Measurements from ENCODE around the gene ARL3.
A peak's percentile ranks its signal among the peaks of the same experiment; 100 is the strongest.
"Not testable (repeated sequence)": the region's sequence is repeated elsewhere in the genome, so short reads cannot be mapped to it uniquely, and the experiment has no call there.

ARL3 gene, protein sequence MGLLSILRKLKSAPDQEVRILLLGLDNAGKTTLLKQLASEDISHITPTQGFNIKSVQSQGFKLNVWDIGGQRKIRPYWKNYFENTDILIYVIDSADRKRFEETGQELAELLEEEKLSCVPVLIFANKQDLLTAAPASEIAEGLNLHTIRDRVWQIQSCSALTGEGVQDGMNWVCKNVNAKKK

DNA sequence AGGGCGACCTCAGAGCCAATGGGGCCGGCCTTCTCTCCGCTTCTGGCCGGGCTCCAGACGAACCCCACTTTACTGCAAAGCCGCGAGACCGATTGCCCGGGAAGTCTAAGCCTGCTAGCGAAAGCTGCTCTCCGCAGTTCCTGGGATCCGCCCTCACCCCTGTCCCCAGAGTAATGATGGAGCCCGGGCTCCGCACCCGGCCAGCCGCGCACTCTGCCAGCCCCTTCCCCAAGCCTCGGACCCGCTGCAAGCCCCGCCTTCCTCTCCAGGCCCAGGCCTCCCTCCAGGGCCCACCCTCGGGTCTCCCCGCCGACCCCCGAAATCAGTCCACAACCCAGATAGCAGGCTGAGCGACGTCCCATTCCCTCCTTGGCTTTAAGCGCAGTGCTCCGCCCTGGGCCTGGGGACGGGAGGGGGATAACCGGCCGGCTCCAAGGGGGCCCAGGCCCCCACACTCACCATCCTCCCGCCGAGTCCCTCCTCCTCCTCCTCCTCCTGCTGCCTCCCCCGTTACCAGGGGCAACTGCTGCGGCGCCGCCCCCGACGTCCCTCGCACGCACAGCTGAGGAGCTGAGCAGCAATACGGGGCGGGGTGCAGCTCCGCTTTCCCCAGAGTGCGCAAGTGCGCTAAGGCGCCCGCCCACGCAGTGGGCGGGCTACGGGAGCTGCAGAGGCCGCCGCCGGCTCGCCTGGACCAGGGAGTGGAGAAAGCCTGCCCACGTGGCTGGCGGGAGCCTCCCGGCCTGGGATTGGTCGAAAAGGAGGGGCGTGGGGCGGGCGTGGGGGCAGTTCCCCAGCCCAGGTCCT is at the start of gene ARL3:
Gene ARL3, minus strand, starts transcription at position 584 of the 807 bp plus-strand sequence. Its CDS starts 122 bp downstream, at position 462.
- DNase-seq (ENCODE audit: low spot score): peak; percentile 99

DNA sequence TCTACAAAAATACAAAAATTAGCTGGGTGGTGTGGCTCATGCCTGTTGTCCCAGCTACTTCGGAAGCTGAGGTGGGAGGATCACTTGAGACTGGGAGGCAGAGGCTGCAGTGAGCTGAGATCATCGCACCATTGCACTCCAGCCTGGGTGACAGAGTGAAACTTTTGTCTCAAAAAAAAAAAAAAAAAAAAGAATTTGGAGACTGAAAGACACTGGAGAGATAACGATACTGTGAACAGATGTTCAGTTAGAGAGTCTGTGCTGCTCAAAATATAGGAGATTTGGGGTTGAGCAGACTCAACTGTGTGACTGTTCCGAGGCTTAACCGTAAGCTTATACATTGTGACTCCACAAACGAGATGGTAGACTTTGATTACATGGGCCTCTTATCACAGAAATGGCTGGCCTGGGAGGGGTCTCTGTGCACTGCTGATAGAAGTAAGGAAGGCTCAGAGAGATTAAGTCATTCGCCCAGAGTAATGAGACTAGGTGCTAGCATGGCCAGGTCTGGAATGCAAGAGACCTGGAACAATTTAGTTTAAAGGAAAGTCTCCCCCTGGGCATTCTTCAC is 48.9 kb upstream of the ARL3 start:
- no peak for DNase-seq (ENCODE audit: low spot score)

DNA sequence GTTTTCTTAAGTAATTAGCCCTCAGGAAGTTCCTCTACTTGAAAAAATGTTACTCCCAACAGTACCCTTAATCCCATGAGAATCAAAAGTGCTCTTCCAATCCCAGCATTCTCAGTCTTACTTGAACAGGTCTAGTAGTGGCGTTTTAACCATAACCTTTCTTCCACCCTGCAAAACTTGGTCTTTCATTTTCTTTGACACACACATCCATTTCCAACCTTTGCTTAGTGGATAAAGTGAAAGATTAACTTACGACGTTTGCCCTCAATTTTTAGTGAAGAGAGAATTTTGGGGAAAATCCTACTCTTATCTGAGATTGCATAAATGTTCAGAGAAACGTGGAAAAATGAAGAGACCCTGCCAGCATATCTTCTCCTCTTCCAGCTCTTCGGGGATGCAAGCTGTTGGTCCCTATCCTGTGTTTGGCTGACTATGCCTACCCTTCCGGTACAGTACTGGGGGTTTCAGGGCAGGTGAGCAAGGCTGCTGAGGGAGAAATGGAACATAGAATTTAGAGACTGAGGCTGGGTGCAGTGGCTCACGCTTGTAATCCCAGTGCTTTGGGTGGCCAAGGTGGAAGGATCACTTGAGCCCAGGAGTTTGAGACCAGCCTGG is 48.3 kb upstream of the ARL3 start:
- no peak for DNase-seq (ENCODE audit: low spot score)

DNA sequence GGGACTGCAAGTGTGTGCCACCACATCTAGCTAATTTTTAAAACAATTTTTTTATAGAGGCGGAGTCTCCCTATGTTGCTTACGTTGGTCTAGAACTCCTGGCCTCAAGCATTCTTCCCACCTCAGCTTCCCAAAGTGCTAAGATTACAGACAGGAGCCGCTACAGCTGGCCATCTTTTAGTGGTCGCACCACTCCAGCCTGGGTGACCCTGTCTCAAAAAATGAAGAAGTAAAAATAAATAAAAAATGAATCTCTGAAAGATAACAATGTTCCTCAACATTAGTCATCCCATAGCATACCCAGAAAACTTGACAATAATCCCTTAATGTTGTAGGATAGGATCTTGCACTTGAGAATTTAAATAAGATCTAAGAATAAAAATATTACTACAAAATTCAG is 47.8 kb upstream of the ARL3 start:
- DNase-seq (ENCODE audit: low spot score): no peak

DNA sequence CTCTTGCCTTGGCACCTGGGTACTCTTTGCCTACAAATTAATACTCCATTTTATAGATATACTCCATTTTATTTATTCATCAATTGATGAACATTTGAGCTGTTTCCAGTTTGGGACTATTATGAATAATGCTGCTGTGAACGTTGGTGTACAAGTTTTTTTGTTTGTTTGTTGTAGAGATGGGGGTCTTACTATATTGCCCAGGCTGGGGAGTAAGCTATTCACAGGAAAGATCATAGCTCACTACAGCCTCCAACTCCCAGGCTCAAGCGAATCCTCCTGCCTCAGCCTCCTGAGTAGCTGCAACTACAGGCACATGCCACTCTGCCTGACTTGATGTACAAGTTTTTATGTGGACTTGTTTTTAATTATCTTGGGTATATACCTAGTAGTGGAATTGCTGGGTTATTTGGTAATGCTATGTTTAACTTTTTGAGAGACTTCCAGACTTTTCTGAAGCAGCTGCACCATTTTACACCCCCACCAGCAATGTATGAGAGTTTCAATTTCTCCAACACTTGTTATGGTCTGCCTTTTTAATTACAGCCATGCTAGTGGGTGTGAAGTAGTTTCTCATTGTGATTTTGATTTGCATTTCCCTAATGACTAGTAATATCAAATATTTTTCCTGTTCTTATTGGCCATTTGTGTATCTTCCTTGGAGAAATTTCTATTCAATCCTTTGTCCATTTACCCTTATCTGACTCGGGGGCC is 45.5 kb upstream of the ARL3 start:
- DNase-seq (ENCODE audit: low spot score): no peak

DNA sequence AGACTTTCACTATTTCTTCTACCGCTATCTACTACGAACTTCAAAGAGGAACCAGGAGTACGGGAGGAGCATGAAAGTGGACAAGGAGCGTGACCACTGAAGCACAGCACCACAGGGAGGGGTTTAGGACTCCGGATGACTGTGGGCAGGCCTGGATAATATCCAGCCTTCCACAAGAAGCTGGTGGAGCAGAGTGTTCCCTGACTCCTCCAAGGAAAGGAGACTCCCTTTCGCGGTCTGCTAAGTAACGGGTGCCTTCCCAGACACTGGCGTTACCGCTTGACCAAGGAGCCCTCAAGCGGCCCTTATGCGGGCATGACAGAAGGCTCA is 44.7 kb upstream of the ARL3 start:
- not testable (repeated sequence) for DNase-seq (ENCODE audit: low spot score)

DNA sequence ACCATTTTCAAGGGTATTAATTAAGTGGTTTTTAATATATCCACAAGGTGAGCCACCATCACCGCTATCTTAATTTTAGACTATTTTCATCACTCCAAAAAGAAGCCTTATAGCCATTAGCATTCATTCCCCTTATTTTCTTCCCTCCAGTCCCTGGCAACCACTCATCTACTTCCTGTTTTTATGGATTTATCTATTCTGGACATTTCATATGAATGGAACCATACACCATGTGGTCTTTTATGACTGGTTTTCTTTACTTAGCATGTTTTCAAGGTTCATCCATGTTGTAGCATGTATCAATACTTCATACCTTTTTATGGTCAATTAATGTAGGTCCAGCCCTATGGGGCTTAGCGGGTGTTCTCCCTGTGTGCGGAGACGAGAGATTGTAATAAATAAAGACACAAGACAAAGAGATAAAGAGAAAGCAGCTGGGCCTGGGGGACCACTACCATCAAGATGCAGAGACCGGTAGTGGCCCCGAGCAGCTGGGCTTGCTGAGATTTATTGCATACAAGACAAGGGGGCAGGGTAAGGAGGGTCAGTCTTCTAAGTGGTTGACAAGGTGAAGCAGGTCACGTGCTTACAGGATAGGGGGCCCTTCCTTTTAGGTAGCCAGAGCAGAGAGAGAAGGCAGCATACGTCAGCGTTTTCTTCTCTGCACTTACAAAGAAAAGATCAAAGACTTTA is 44.2 kb upstream of the ARL3 start:
- DNase-seq (ENCODE audit: low spot score): no peak

DNA sequence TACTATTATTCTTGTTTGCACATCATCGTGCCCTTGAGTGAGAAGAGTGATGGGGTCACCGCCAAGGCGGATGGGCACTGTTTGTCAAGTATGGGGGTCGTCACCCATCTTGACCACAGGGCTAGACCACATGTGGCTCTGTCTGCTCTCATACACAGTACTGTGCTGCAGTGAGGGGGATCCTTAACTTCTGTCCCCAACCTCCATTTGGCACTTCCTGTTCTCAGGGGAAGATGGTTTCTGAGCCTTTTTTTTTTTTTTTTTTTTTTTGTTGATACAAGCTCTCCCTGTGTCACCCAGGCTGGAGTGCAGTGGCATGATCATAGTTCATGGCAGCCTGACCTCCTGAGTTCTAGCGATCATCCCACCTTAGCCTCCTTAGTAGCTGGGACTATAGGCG is 43.1 kb upstream of the ARL3 start:
- DNase-seq (ENCODE audit: low spot score): no peak

DNA sequence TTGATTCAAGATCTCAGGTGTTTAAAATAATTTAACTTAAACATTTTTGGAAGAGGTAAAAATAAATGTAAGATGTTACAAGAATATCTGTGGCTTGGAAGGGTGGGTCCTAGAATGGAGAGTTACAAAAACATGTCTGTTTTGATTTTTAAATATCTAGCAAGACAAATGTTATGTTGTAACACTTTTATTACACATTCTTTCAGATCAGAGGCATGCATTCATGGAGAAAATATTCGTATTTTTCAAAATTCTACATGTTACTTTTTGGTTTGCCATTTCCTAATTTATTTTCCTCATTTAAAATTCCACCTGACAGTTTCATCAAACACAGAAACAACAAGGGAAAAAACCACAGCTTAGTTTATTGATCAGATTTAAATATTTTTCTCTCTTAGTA is 39.5 kb upstream of the ARL3 start:
- DNase-seq (ENCODE audit: low spot score): no peak

DNA sequence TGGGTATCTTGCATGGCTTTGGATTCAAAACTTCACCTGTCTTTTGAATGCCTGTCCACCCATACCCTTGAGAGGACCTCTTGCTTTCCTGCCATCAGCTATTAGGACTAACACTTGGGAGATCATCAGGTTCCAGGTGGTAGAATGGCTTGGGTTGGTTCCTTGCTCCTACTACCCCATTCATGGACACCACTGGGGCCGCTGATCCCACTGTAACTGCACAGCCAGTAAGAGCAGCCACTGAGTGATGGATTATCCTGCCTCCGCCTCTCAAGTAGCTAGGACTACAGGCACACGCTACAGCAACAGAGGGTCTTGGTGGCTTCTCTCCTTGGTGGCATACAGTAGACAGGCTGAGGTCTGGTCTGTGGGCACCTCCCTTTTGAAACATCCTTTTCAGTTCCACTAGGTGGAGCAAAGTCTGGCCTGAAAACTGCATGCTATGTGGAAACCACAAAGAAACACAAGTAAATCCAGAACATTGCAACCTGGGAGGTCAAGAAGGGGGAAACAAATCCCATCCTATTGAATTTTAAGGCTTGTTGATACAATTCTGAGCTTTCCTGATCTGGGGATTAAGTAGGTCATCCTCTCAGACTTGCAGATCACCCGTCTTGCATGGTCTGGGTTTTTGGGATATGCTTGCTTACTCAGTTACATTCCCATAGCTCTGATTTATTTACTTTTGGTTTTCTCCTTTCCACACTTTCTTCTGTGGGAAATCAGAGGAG is 38.9 kb upstream of the ARL3 start:
- DNase-seq (ENCODE audit: low spot score): no peak

DNA sequence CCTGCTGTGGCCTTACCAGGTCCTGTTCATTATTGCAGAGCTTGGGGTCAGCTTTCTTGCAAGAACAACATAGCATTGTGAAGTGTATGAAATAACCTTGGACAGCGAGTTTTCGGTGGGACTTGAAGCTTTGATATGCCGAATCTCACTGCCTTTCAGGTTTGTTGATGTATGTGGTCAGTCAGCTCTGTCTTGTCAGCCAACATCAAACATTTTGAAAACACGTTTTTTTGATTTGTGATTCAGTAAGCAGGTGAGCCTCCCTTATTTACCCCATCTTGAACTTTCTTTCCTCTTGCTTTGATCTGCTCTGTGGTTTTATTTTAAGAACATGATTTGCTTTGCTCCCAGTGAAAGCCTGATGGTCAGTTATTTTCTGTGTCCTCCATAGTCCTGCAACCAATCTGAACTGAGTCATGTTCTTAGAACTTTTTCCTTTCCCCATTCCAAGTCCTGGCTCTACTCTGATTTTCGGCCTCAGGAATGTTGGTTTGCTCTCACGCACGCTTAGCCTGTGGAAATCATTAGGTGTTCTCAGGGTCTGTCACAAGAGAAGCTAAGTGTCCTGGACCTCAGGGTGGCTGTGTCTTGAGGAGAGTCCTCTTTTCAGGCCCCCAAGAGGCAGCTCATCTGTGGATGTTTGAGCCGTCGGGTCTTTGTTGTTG is 38.2 kb upstream of the ARL3 start:
- no peak for DNase-seq (ENCODE audit: low spot score)

DNA sequence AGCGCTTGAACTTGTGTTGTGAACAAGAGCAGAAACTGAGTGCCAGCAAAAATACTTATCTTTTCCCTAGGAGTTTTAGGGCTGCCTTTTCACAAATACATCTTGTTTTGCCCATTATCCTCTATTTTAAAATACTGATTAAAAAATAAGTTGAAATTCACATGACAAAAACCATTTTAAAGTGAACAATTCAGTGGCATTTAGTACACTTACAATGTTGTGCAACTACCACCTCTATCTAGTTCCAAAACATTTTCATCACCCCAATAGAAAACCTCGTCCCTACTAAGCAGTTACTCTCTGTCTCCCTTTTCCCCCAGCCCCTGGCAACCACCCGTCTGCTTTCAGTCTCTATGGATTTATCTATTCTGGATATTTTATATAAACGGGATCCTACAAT is 31.0 kb upstream of the ARL3 start:
- no peak for DNase-seq (ENCODE audit: low spot score)

DNA sequence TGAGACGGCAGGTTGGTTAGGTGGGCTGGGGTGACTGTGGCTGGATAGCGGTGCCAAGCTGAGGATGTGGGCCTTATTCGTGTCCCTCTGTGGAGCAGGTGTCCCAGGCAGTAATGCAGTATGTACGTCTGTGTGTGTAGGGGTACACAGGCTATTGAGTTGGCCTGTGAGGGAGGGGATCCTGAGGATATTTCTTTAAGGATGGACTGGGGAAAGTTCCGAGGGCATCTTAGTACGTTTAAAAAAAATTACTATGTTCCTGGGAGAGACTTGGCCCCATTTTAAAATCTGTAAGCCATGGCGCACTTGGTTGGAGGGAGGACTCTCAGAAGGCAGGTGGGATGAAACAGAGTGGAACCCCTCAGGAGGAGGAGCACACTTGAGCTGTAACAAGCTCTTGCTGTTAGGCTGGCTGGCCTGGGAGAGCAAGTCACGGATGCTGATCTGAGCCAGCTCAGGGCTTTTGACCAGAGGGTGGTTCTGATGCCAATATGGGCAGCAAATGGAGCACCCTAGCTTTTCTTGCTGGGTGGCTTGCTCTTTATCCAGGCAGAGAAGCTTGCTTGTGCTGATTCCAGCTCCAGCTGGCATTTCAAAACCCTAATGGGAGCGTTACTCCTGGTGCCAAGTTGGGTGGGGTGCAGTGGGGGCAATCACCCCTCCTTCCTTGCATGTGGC is 30.3 kb upstream of the ARL3 start:
- DNase-seq (ENCODE audit: low spot score): no peak

DNA sequence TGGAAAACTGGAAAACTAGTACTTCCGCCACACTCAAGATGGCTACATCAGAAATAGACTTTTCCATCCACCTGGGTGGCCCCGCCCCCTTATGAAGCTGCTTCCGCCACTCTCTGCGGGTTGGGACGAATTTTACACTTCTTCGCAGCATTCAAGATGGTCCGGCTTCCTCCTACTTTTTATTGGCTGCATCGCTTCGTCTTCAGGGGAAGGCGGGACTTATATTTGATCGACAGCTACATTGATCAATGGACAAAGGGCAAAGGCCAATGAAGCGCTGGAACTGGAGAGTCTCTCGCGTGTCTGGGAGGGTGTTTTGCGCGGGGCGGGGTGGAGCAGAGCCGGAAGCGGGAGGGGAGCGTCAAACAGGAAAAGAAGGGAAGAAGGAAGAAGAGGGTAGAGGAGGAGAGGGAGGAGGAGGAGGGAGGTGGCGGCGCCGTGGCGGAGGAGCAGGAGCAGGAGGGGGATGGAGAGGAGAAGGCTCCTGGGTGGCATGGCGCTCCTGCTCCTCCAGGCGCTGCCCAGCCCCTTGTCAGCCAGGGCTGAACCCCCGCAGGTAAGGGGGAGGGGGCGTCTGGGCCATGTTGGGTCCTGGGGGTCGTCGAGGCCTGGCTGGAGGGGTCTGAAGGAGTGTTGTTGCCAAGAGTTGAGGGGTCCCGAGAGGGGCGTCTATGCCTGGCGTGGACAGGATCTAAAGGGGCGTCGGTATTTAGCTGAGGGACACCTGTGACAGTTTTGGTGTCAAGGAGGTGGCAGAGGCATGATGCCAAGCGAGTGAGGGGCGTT is 29.6 kb upstream of the ARL3 start, which contains the start of gene WBP1L:
Gene WBP1L, plus strand, starts transcription at position 361 of the 786 bp plus-strand sequence. Its CDS starts 106 bp downstream, at position 467.
- peak; percentile 94 for DNase-seq (ENCODE audit: low spot score)

DNA sequence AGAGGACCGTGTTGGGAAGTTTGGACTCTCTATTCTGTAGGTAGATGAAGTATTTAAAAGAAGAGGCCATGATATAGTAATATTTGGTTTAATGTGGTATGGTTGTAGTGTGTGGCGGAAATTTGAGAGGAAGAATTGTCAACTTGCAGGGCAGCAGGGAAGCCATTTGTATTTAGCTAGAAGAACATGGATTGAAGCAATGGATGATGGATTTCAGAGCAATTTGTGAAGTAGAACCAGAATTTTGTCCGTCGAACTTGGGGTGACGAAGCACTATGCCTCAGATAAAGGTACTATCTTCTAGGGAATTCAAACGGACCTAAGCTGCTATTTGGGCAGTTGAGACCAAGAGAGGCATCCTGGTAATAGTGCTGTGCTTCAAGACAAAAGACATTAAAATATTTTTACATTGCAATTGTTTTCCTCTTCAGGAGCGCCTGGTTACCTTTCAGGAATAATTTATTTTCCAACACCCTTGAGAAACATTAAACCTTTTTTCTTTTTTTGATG is 28.9 kb upstream of the ARL3 start:
- DNase-seq (ENCODE audit: low spot score): no peak

DNA sequence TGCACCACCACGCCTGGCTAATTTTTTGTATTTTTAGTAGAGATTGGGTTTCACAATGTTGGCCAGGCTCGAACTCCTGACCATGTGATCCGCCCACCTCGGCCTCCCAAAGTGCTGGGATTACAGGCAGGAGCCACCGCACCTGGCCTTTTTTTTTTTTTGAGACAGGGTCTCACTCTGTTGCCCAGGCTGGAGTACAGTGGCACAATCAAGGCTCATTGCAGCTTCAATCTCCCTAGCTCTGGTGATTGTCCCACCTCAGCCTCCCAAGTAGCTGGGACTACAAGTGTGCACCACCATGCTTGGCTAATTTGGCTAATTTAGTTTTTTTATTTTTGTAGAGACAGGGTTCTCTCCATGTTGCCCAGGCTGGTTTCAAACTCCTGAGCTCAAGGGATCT is 28.1 kb upstream of the ARL3 start:
- DNase-seq (ENCODE audit: low spot score): not testable (repeated sequence)

DNA sequence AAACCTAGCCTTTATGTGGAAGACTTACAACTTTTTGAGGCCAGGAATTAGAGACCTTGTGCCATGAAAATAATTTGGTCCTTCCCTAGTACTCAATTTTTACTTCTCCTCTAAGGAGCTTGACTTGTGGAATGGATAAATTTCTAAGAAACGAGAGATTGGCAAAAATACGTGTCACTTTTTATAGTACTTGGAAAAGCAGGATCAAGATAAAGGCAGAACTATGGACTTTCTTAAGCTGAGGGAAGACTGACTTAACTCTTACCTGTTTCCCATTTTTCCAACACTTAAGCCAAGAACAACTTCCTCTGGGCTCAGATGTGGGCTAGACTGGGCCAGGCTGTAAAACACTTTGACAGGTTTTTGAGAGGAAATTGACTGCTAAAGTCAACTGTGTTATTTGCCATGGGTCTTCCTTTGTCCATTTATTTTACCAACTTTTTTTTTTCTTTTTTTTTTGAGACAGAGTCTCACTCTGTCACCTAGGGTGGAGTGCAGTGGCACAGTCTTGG is 27.6 kb upstream of the ARL3 start:
- no peak for DNase-seq (ENCODE audit: low spot score)

DNA sequence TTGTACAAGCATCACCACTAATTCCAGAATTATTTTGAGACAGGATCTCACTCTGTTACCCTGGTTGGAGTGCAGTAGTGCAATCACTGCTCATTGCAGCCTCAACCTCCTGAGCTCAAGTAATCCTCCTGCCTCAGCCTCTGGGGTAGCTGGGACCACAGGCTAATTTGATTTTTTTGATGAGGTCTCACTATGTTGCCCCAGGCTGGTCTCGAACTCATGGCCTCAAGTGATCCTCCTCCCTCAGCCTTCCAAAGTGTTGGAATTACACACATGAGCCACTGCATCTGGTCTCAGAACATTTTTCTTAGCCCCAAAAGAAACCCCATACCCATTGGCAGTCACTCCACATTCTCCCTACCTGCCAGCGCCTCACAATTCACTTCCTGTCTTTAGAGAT is 26.0 kb upstream of the ARL3 start:
- no peak for DNase-seq (ENCODE audit: low spot score)

DNA sequence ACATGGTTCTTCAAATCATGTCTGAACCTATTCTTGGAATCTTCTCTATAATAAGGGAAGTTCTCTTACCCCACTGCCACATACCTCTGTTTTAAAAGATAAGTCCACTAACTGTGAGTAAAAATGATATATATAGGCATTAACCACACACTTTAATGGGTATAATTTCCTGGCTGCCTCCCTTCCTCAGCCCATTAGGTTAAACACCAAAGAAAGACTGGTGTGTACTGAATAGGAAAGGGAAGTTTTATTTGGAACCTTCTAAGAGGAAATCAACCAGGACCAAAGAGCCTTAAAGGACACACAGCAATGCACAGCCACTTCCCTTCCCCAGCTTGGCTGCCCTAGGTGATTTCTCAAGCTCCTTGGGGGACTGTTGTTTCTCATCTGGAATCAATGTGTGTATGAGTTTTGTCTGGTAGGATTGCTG is 24.5 kb upstream of the ARL3 start:
- no peak for DNase-seq (ENCODE audit: low spot score)
